Bronchial epithelial cell (primary cell): ENCODE measurements around the gene JAKMIP1. TPM values are rescaled to one million over a fixed set of nuclear protein-coding genes. Genes with fewer than 3 reads are reported as not detected.

ENCODE experiments used
- DNase-seq: peaks from one replicate; pipeline ENCODE4 v3.0.0-alpha.2; 2010; ENCODE audit warnings: low read depth
- FAIRE-seq: peaks from 2 replicates; lab custom pipeline; 2011; peaks lifted over from hg19 to GRCh38; lab: Jason Lieb, UNC
- H3K27me3 ChIP-seq: 2 replicates; pipeline ENCODE4 v1.5.1; 2011; ENCODE audit warnings: low read length; ENCODE audit not compliant: control insufficient read depth, insufficient read depth
- H3K36me3 ChIP-seq: 2 replicates; pipeline ENCODE4 v1.5.1; 2011; ENCODE audit warnings: low read length; ENCODE audit not compliant: control insufficient read depth, insufficient read depth
- H3K4me3 ChIP-seq: 2 replicates; pipeline ENCODE4 v1.5.1; 2011; ENCODE audit warnings: mild to moderate bottlenecking, low read depth, low read length, control low read depth
- total RNA-seq: library from RNA; depleted of rRNA; stranded (reverse); fragments of >200 nt; gene quantifications from 2 replicates; pipeline ENCODE4 v1.2.1, GENCODE V29; 2014
- TF ChIP-seq, protein P1 (sequence below): IDR thresholded peaks from 2 replicates; pipeline ENCODE4 v1.5.1; 2011; ENCODE audit warnings: mild to moderate bottlenecking, moderate library complexity, low read length, control low read depth, inconsistent platforms; ENCODE audit not compliant: insufficient read depth, severe bottlenecking

The JAKMIP1 gene
- total RNA-seq, 1 donor from 2014 or later, result not detected

DNA sequence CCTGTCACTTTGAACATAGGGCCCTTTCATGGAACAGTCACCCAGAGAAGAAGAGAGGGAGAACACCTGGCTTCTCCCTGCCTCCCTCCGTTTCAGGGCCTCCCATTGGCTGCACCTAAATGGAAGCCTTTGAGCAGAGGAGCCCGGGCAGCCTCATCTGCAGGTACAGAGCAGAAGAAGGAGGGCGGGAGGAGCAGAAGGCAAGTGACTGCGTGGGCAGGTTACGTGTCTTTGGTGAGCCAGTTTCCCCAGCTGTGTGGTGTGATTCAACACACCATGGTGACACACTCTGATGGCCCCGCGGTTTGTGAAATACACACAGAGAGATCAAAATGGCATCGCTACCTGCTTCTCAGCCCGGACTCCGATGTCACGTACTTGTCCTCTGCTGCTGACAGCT, 182.5 kb downstream of the JAKMIP1 start:
- no peak for DNase-seq
- Histone ChIP-seq H3K27me3 (no peaks in the 10 kb centered on the region), H3K4me3 (no peak overlapping the region), H3K36me3 (no peaks in the 10 kb centered on the region)
- TF ChIP-seq, protein P1, sequence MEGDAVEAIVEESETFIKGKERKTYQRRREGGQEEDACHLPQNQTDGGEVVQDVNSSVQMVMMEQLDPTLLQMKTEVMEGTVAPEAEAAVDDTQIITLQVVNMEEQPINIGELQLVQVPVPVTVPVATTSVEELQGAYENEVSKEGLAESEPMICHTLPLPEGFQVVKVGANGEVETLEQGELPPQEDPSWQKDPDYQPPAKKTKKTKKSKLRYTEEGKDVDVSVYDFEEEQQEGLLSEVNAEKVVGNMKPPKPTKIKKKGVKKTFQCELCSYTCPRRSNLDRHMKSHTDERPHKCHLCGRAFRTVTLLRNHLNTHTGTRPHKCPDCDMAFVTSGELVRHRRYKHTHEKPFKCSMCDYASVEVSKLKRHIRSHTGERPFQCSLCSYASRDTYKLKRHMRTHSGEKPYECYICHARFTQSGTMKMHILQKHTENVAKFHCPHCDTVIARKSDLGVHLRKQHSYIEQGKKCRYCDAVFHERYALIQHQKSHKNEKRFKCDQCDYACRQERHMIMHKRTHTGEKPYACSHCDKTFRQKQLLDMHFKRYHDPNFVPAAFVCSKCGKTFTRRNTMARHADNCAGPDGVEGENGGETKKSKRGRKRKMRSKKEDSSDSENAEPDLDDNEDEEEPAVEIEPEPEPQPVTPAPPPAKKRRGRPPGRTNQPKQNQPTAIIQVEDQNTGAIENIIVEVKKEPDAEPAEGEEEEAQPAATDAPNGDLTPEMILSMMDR, result no peak
- FAIRE-seq, result no peak

DNA sequence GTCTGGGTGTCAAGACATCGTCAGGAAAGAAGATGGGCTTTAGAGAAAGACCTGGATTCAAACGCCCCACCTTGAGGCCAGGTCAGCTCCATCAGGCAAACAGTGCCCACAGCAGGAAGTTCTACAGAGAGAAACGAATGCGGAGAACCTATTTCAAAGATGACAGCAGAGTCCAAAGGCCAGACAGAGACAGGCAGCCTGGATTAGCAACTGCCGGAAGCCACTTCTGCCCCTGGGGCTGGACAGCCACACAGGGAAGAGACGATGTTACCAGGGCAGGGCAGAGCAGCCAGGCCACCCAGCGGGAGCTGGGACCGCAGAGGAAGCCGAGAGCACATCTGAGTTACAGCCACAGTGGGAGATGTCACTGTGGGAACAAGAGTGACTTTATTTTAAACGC, 183.3 kb downstream of the JAKMIP1 start:
- no peak overlapping the region for H3K4me3 ChIP-seq
- DNase-seq (no peak), FAIRE-seq (no peak)
- no peaks in the 10 kb centered on the region for H3K27me3 ChIP-seq
- TF ChIP-seq, protein P1, result no peak
- H3K36me3 ChIP-seq, result no peaks in the 10 kb centered on the region

DNA sequence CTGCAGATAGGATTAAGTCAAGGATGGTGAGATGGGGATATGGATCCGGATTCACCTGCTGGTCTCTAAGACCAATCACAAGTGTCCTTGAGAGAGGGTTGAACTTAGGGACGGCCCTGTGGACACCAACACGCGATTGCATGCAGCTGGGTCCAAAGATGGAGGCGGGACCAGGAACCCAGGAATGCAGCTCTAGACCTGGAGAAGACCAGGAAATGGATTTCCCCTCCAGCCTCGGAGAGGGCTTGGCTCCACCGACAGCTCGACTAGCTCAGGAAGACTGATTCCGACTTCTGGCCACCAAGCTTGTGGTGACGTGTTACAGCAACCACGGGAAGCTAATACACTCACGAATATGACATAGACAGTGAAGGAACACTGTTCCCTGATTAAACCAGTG, 186.8 kb downstream of the JAKMIP1 start:
- no peak for DNase-seq
- Histone ChIP-seq H3K36me3 (no peaks in the 10 kb centered on the region), H3K27me3 (no peaks in the 10 kb centered on the region), H3K4me3 (no peak overlapping the region)
- FAIRE-seq, result peak; percentile 40
- TF ChIP-seq, protein P1, result no peak

DNA sequence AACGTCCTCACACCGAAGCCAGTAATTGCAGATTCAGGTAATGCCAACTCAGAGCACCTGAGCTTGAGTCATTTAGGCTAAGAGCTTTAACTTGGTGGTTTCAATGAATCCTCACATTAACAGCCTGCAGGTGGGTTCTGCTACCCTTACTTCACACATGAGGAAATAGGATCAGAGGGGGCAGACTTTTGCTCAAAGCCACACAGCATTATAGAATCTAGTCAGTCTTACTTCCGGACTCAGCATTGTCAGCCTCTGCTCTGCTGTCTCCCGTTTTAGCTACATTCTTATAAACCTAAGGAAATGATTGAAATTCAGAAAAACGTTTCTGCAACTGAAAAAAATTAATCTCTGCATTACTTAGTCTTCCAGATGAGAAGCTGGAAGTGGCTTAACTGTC, 188.1 kb downstream of the JAKMIP1 start:
- DNase-seq, result no peak
- FAIRE-seq, result no peak
- TF ChIP-seq, protein P1, result no peak
- Histone ChIP-seq H3K4me3 (no peak overlapping the region), H3K27me3 (no peaks in the 10 kb centered on the region), H3K36me3 (no peaks in the 10 kb centered on the region)

DNA sequence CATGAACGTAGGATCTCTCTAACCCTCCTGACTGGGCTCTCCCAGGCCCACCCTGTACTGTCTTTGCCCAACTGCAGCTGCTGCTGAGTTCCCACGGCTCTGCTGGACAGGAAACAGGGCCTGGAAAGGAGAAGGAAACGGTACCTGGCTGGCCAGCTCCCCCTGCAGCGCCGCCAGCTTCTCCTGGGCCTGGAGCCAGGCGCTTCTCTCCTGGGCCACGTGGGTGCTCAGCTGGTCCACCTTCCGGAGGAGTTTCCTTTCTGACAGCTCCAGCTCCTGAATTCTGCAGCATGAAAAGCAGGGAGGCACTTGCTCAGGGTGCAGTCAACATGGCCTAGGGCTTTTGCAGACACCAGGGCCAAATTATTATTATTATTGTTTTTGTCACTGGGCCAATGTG, 188.7 kb downstream of the JAKMIP1 start:
- H3K4me3 ChIP-seq, result no peak overlapping the region
- H3K27me3 ChIP-seq, result no peaks in the 10 kb centered on the region
- DNase-seq, result no peak
- TF ChIP-seq, protein P1, result no peak
- no peaks in the 10 kb centered on the region for H3K36me3 ChIP-seq
- no peak for FAIRE-seq

DNA sequence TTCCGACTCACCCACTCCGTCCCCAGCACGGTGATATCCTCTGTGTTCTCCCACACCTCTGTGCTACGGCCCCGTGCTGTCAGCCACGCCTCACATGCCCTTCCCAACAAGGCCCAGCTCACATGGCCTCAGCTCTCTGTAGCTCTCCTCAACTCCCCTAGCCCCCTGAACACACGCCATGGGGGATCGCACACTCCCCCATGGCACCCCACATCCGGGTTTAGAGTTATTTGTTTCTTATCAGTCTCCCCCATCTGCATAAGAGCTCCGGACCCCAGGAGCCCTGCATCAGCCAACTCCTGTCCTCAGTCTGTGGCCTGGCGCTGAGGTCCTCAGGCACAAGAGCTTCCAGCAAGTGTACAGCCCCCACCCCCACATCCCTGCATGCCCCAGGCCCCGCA, 189.1 kb downstream of the JAKMIP1 start:
- TF ChIP-seq, protein P1, result no peak
- Histone ChIP-seq H3K36me3 (no peaks in the 10 kb centered on the region), H3K4me3 (no peak overlapping the region), H3K27me3 (no peaks in the 10 kb centered on the region)
- FAIRE-seq (no peak), DNase-seq (no peak)
